K562 (cell line): ENCODE results near the gene CSNK1A1. TPM values are rescaled to one million over a fixed set of nuclear protein-coding genes. Genes with fewer than 3 reads are reported as not detected.
A peak's percentile ranks its signal among the peaks of the same experiment; 100 is the strongest.

Experiments used
- ELF1 ChIP-seq: fragments of 200-800 bp; sonication (Bioruptor generic); IDR thresholded peaks from 2 replicates; pipeline ENCODE4 v1.6.1; 2016; ENCODE audit warnings: missing genetic modification characterization, missing compliant biosample characterization
- ETV5 ChIP-seq: sonication (generic); formaldehyde crosslinking; IDR thresholded peaks from 2 replicates; pipeline ENCODE4 v1.4.0; 2020; ENCODE audit warnings: low read depth, mild to moderate bottlenecking, missing genetic modification reagents
- ILK ChIP-seq: fragments of 450-650 bp; IDR thresholded peaks from 2 replicates; pipeline ENCODE4 v1.6.1; 2016; ENCODE audit warnings: missing genetic modification characterization, low read depth, mild to moderate bottlenecking, missing compliant biosample characterization, moderate library complexity, borderline replicate concordance
- POLR3G ChIP-seq: IDR thresholded peaks from 2 replicates; pipeline ENCODE4 v1.6.1; 2011; ENCODE audit not compliant: insufficient read length, insufficient replicate concordance; ENCODE audit errors: extremely low read depth
- RBM17 ChIP-seq: fragments of 200-400 bp; formaldehyde crosslinking; IDR thresholded peaks from 2 replicates; pipeline ENCODE4 v1.6.1; 2017; ENCODE audit warnings: low read depth, mild to moderate bottlenecking, low read length, borderline replicate concordance
- RCOR1 ChIP-seq, 2 experiments: IDR thresholded peaks; 2 replicates each; pipeline ENCODE4 v1.6.1; 2012; ENCODE audit warnings: low read depth in 2 of 2, low read length in 2 of 2, borderline replicate concordance in 1 of 2, improper control_type of control experiment in 1 of 2
- SNRNP70 ChIP-seq: fragments of 200-400 bp; formaldehyde crosslinking; optimal IDR thresholded peaks from 2 replicates; pipeline ENCODE3; 2017; ENCODE audit warnings: low read depth, low read length
- ZNF561 ChIP-seq: fragments of 450-650 bp; formaldehyde crosslinking; conservative IDR thresholded peaks from 2 replicates; pipeline ENCODE4 v1.4.0; 2020; ENCODE audit warnings: mild to moderate bottlenecking, moderate library complexity
- ZNF780A ChIP-seq: fragments of 250-450 bp; sonication (Bioruptor Pico); IDR thresholded peaks from 2 replicates; pipeline ENCODE4 v1.5.0; 2021; ENCODE audit warnings: mild to moderate bottlenecking
- polyA plus RNA-seq, 8 experiments: library from polyadenylated mRNA; depleted of rRNA in 4 of 8; stranded (reverse) in 5 of 8; unstranded in 3 of 8; fragments of >200 nt; fragmentation: Nextera tagmentation in 2 of 8; fragmentation: Illumina TruSeq in 1 of 8; extraction: Ambion mirVana in 2 of 8; extraction: Trizol in 1 of 8; gene quantifications; 2 replicates each; pipeline versions ENCODE4 v1.2.1 to v1.2.3, GENCODE V29; 2011 to 2014; ENCODE audit warnings: inconsistent platforms in 1 of 8, missing spikeins in 1 of 8
- total RNA-seq, 7 experiments: library from RNA; depleted of rRNA in 6 of 7; stranded (reverse); fragments of >200 nt in 6 of 7; fragmentation: Illumina TruSeq in 2 of 7; extraction: Trizol in 2 of 7; gene quantifications; 2 replicates each; pipeline versions ENCODE4 v1.2.1 to v1.2.3, GENCODE V29; 2011 to 2021; ENCODE audit warnings: low replicate concordance in 1 of 7
- TF ChIP-seq, protein P1 (sequence below): fragments of 250-450 bp; sonication (Bioruptor Pico); IDR thresholded peaks from 2 replicates; pipeline ENCODE4 v1.5.0; 2021; ENCODE audit warnings: mild to moderate bottlenecking, borderline replicate concordance
- TF ChIP-seq, protein P2 (sequence below): fragments of 450-650 bp; IDR thresholded peaks from 2 replicates; pipeline ENCODE4 v1.6.1; 2017; ENCODE audit warnings: antibody characterized with exemption, mild to moderate bottlenecking
- TF ChIP-seq, protein P3 (sequence below): sonication (generic); formaldehyde crosslinking; IDR thresholded peaks from 2 replicates; pipeline ENCODE4 v1.8.0; 2023; ENCODE audit warnings: mild to moderate bottlenecking, missing genetic modification reagents

The CSNK1A1 gene
- total and polyA plus RNA-seq, 9 of the 15 experiments (the other 6 are each of a cell fraction or from before 2014, with no cell fraction given) = 49.1 to 196 (median 154) TPM

DNA sequence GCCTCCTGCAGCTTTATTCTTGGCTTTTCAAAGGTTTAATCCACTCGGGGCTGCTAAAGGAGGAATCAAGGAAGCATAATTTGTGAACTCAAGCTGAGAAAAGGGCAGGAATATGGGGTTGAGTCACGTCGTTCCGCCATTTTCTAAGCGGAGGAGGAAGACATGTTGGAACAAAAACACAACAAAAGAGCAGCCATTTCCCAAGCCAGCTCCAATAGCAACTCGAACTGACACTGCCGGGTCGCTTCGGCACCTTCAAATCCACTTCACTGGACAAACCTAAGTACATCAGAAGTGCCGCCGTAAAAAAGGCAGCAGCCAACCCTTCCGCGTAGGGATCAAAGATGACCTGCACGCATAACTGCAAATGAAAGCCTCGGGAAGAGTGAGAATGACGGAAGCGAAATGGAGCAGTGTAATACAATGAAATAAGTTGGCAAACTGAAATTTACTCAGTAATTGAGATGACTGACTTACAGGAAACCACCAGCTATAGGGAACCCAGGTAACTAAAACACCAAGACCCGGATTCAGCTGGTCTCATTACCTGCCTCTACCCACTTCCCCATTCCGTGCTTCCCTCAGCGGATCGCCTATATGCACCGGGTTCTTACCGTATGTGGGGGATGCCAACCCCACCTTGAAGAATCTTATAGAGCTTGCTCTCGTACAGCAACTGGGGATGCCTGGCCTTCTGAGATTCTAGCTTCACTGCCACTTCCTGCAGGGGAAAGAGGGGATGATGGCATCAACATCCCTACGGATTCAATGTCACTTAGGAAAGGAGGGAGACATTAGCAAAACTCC lies 1.6 kb downstream of the CSNK1A1 start (continued):
- TF ChIP-seq, protein P1, sequence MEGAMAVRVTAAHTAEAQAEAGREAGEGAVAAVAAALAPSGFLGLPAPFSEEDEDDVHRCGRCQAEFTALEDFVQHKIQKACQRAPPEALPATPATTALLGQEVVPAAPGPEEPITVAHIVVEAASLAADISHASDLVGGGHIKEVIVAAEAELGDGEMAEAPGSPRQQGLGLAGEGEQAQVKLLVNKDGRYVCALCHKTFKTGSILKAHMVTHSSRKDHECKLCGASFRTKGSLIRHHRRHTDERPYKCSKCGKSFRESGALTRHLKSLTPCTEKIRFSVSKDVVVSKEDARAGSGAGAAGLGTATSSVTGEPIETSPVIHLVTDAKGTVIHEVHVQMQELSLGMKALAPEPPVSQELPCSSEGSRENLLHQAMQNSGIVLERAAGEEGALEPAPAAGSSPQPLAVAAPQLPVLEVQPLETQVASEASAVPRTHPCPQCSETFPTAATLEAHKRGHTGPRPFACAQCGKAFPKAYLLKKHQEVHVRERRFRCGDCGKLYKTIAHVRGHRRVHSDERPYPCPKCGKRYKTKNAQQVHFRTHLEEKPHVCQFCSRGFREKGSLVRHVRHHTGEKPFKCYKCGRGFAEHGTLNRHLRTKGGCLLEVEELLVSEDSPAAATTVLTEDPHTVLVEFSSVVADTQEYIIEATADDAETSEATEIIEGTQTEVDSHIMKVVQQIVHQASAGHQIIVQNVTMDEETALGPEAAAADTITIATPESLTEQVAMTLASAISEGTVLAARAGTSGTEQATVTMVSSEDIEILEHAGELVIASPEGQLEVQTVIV = no peak
- TF ChIP-seq ELF1 (tag) (peak; percentile 36; the same call in 1 of the 2 replicates), RBM17 (no peak), RCOR1 (IDR thresholded peaks at IDR 0.05; ENCODE audit: borderline replicate concordance in 1 of 2, low read depth in 2 of 2, low read length in 2 of 2) (0 out of 4 replicates have a peak, but pooled peaks of 1 of the 2 experiments have one; percentile 41), POLR3G (no peak), ILK (tag) (no peak), ETV5 (CRISPR knock-in tag) (no peak), SNRNP70 (no peak), ZNF561 (CRISPR knock-in tag) (no peak), ZNF780A (CRISPR knock-in tag) (no peak)
- TF ChIP-seq, protein P2, sequence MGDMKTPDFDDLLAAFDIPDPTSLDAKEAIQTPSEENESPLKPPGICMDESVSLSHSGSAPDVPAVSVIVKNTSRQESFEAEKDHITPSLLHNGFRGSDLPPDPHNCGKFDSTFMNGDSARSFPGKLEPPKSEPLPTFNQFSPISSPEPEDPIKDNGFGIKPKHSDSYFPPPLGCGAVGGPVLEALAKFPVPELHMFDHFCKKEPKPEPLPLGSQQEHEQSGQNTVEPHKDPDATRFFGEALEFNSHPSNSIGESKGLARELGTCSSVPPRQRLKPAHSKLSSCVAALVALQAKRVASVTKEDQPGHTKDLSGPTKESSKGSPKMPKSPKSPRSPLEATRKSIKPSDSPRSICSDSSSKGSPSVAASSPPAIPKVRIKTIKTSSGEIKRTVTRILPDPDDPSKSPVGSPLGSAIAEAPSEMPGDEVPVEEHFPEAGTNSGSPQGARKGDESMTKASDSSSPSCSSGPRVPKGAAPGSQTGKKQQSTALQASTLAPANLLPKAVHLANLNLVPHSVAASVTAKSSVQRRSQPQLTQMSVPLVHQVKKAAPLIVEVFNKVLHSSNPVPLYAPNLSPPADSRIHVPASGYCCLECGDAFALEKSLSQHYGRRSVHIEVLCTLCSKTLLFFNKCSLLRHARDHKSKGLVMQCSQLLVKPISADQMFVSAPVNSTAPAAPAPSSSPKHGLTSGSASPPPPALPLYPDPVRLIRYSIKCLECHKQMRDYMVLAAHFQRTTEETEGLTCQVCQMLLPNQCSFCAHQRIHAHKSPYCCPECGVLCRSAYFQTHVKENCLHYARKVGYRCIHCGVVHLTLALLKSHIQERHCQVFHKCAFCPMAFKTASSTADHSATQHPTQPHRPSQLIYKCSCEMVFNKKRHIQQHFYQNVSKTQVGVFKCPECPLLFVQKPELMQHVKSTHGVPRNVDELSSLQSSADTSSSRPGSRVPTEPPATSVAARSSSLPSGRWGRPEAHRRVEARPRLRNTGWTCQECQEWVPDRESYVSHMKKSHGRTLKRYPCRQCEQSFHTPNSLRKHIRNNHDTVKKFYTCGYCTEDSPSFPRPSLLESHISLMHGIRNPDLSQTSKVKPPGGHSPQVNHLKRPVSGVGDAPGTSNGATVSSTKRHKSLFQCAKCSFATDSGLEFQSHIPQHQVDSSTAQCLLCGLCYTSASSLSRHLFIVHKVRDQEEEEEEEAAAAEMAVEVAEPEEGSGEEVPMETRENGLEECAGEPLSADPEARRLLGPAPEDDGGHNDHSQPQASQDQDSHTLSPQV = peak; percentile 76; the same call in 1 of the 2 replicates
- TF ChIP-seq, protein P3, sequence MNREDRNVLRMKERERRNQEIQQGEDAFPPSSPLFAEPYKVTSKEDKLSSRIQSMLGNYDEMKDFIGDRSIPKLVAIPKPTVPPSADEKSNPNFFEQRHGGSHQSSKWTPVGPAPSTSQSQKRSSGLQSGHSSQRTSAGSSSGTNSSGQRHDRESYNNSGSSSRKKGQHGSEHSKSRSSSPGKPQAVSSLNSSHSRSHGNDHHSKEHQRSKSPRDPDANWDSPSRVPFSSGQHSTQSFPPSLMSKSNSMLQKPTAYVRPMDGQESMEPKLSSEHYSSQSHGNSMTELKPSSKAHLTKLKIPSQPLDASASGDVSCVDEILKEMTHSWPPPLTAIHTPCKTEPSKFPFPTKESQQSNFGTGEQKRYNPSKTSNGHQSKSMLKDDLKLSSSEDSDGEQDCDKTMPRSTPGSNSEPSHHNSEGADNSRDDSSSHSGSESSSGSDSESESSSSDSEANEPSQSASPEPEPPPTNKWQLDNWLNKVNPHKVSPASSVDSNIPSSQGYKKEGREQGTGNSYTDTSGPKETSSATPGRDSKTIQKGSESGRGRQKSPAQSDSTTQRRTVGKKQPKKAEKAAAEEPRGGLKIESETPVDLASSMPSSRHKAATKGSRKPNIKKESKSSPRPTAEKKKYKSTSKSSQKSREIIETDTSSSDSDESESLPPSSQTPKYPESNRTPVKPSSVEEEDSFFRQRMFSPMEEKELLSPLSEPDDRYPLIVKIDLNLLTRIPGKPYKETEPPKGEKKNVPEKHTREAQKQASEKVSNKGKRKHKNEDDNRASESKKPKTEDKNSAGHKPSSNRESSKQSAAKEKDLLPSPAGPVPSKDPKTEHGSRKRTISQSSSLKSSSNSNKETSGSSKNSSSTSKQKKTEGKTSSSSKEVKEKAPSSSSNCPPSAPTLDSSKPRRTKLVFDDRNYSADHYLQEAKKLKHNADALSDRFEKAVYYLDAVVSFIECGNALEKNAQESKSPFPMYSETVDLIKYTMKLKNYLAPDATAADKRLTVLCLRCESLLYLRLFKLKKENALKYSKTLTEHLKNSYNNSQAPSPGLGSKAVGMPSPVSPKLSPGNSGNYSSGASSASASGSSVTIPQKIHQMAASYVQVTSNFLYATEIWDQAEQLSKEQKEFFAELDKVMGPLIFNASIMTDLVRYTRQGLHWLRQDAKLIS (CRISPR knock-in tag) = peak; percentile 70
